Astrocyte of the cerebellum (primary cell): ENCODE data around the gene COG4.

Source experiments
- DNase-seq: peaks from one replicate; pipeline ENCODE4 v3.0.0-alpha.2; 2011; ENCODE audit warnings: low read depth
- H3K4me3 ChIP-seq: 2 replicates; pipeline ENCODE4 v1.5.1; 2011; ENCODE audit warnings: mild to moderate bottlenecking, low read depth, low read length, moderate library complexity
- in situ Hi-C: cut with HindIII; loops from 2 replicates; pipeline ENCODE4 v1.10.0; 2017; ENCODE audit warnings: low sequenced_read_pairs
- TF ChIP-seq, protein P1 (sequence below): IDR thresholded peaks from 2 replicates; pipeline ENCODE4 v1.5.1; 2012; ENCODE audit warnings: low read length, low read depth, moderate library complexity, mild to moderate bottlenecking; ENCODE audit errors: missing control alignments

COG4 gene

DNA sequence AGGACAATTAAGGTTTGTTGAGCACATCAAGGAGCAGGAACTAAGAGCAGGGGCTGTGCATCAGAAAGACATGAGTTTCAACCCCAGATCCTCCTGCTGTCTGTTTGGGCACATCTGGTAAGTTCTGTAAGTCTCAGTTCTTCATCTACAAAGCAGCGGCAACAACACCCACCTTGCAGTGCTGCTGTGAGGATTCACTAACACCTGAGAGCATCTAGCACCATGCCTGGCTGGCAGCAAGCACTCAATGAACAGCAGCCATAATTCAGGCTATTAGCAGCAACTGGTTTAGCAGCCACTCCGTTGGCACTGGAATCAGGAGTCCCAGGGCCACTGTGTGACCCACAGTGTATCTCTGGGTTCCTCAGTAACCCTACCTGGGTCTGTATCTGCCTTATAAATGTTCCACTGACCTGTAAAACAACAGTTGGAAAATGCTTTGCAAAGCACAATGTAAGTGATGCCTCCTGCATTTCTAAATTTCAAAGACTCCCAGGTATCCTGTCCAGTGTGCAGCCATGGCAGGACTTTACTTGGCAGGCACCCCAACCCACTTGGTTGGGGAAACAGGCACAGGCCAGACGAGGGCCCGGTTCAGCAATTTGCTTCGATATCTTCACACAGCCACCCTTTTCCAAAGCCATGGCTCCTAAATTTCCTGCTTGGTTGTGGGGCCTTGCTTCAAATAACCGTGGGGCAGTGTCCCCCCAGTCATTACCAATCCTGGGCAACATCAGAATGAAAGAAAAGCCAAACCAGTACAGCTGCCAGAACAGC, 88.7 kb downstream of the COG4 start:
- TF ChIP-seq, protein P1, sequence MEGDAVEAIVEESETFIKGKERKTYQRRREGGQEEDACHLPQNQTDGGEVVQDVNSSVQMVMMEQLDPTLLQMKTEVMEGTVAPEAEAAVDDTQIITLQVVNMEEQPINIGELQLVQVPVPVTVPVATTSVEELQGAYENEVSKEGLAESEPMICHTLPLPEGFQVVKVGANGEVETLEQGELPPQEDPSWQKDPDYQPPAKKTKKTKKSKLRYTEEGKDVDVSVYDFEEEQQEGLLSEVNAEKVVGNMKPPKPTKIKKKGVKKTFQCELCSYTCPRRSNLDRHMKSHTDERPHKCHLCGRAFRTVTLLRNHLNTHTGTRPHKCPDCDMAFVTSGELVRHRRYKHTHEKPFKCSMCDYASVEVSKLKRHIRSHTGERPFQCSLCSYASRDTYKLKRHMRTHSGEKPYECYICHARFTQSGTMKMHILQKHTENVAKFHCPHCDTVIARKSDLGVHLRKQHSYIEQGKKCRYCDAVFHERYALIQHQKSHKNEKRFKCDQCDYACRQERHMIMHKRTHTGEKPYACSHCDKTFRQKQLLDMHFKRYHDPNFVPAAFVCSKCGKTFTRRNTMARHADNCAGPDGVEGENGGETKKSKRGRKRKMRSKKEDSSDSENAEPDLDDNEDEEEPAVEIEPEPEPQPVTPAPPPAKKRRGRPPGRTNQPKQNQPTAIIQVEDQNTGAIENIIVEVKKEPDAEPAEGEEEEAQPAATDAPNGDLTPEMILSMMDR: no peak
- DNase-seq: no peak
- in situ Hi-C loops: loop anchor here (5.0 kb wide), 1 partner anchor 98 kb away; no protein-coding TSS in a partner anchor

DNA sequence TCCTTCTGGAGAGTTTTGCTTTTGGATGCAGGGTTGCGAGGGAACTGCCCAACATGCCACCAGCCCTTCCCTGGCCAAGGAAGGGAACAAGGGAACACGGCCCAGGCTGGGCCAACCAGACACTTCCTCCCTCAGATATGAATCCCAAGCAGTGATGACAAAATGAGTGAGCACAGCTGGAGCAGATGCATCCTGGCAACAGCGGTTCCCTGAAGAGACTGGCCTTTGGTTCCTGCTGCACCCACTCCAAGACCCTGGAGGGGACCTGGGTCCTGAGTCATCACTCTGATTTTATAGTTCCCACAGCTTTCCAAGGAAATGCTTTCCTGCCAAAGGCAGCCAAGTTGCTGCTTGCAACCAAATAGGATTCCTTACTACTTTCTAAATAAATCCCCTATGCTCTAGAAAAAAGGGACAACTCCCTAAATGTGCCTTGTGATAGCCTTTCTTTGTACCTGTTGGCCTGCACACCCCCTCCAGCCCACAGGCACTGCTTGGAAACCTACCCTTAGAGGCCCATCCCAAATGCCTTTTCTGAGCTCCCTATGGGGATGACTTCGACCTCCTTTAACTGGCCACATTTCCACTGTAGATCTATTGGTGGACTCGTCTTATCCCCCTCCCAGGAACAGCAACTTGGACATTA, 89.8 kb downstream of the COG4 start:
- no peak overlapping the region for H3K4me3 ChIP-seq
- peak; percentile 29 for DNase-seq
- in situ Hi-C loops: no loop called here

More for the DNA sequence above, 88.7 kb downstream of the COG4 start:
- H3K4me3 ChIP-seq: no peak overlapping the region

DNA sequence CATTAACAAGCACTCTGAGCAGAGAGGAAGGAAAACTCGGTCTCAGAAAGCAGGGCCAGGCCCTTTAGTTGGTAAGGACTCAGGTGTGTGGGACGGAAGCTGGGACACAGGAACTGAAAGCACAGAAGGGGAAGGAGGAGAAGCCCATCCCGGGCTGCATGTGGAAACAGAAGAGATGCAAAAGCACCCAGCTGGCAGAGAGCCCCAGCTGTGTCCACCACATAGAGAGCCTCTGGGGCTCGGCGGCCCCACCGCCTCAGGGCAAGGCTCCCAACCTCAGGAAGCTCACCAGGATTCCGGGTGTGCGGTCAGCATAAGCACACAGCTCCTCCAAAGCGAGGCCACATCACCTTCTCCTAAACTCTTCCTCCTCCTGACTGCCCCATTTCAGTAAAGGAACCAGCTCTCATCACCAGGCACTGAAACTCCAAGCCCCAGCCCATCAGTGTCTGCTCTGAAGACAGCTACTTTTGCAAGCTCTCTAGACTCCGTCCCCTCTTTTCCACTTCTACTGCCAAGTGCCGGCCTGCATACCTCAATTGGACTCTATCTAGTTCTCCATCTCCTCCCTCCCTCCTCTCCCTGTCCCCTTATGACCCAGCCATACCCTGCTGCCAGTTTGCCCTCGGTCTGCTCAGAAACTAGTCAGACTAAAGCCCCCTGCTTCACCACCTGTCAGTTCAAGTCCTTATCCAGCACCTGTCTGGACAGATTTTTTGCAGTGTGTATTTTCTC, 90.5 kb downstream of the COG4 start:
- no peak for DNase-seq
- TF ChIP-seq, protein P1: no peak
- in situ Hi-C loops: no loop called here
- no peak overlapping the region for H3K4me3 ChIP-seq

More for the DNA sequence above, 89.8 kb downstream of the COG4 start:
- TF ChIP-seq, protein P1: no peak

DNA sequence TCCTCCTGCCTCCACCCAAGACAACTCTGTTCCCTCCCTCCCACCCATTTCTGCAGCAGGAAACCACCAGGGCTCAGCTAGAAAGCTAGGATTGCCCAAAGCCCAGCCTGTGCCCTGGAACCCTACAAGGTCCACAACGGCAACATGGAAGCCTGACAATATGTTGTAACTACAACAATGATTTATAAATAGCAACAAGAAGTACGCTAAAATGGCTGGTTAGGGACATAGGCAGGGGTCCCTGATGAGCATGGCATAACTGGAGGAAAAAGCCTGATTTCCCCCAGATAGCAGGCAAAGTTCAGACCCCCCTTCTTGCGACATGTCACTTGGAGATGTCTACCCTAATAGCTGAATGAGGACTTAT, 91.0 kb downstream of the COG4 start:
- in situ Hi-C loops: no loop called here
- DNase-seq: no peak
- TF ChIP-seq, protein P1: no peak
- H3K4me3 ChIP-seq: no peak overlapping the region

DNA sequence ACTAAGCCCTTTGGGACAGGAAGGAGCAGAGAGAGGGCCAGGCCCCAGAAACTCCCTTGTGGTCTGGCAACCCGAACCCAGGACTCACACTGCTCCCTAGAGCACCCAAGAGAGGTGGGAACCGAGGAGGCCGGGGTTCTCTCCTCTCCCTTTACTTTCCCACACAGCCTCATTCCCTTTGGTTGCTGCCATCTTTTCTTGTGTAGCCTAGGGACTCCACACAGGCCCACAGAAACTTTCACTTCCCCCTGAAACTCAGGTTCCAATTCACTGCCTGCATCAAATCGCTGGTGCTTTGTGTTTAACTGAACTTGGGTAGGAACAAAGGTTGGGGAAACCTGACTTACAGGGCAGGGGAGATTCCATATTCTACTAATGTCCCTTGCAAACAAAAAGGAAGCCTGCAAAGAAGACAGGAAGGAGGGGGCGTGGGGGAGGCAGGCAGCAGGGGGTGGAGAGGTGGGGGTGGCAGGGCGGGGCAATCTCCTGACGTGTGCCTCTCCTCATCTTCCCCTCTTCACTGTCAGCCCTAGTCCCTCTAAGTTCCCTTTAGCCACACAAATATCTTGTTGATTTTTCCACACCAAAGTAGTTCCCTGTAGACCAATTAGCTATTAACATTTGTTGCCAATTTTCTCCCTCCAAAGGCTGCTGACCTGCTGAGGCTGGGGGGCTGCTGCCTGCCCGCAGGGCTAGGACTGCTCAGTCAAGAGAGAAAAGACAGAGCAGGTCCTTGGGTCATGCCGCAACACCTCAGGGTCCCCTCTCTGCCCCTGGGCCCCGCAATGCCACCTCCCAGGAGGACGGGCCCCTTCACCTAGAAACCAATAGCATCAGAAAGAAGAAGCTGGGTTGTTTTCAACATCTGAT, 92.5 kb downstream of the COG4 start:
- TF ChIP-seq, protein P1: no peak
- in situ Hi-C loops: no loop called here
- H3K4me3 ChIP-seq: no peak overlapping the region
- DNase-seq: no peak
